B cell (primary cell): ENCODE measurements around the gene ADARB2. TPM values are rescaled to one million over a fixed set of nuclear protein-coding genes. Genes with fewer than 3 reads are reported as not detected.

ENCODE experiments used
- ATAC-seq: fragments of 200-7000 bp; cut with Tn5 transposase; one replicate; pipeline ENCODE4 v1.10.0; 2021; ENCODE audit warnings: low read depth, mild to moderate bottlenecking, moderate number of reproducible peaks, moderate library complexity
- CTCF ChIA-PET: fragments of 350-600 bp; sonication (Branson Sonifier 250); formaldehyde crosslinking; loops from one replicate; lab custom pipeline; 2021; ENCODE audit warnings: antibody characterized with exemption, inconsistent platforms; lab: Charles Lee
- POLR2A ChIA-PET: fragments of 350-600 bp; sonication (Branson Sonifier 250); formaldehyde crosslinking; loops from one replicate; lab custom pipeline; 2021; ENCODE audit warnings: antibody characterized with exemption; lab: Charles Lee
- DNase-seq: peaks from one replicate; pipeline ENCODE4 v3.0.0; 2013
- H2AFZ ChIP-seq: 2 replicates; pipeline ENCODE4 v1.6.1; 2012; ENCODE audit warnings: mild to moderate bottlenecking, low read depth, low read length; ENCODE audit not compliant: insufficient read depth, poor library complexity, severe bottlenecking
- H3K27ac ChIP-seq, 2 donors: 1 replicate in 1 of 2; 2 replicates in 1 of 2; pipeline ENCODE4 v1.5.1; 2012 to 2013; ENCODE audit warnings: low read length in 2 of 2, mild to moderate bottlenecking in 2 of 2, moderate library complexity in 1 of 2
- H3K27me3 ChIP-seq, 4 experiments: fragments of 200-600 bp in 1 of 4; sonication (generic) in 1 of 4; replicated peaks in 1 of 4; 1 replicate in 2 of 4; 2 replicates in 2 of 4; pipeline versions ENCODE4 v1.6.1 to v1.7.0; 2013 to 2016; ENCODE audit warnings: low read length in 3 of 4, mild to moderate bottlenecking in 2 of 4, mixed read lengths in 1 of 4, moderate library complexity in 1 of 4; ENCODE audit not compliant: insufficient read depth in 4 of 4, control insufficient read depth in 3 of 4; ENCODE audit errors: control extremely low read depth in 1 of 4
- H3K36me3 ChIP-seq, 2 experiments: replicated peaks in 1 of 2; 1 replicate in 1 of 2; 2 replicates in 1 of 2; pipeline versions ENCODE4 v1.6.1 to v1.7.1; 2013; ENCODE audit warnings: low read length in 1 of 2; ENCODE audit not compliant: insufficient read depth in 2 of 2, control insufficient read depth in 1 of 2; ENCODE audit errors: control extremely low read depth in 1 of 2, extremely low read depth in 1 of 2
- H3K4me1 ChIP-seq, 2 donors: fragments of 200-600 bp in 1 of 2; sonication (generic) in 1 of 2; 1 replicate in 1 of 2; 2 replicates in 1 of 2; pipeline versions ENCODE4 v1.5.1 to v1.6.1; 2013 to 2017; ENCODE audit warnings: low read length in 2 of 2; ENCODE audit not compliant: control insufficient read depth in 2 of 2, insufficient read depth in 2 of 2
- H3K4me2 ChIP-seq: replicated peaks from 2 replicates; pipeline ENCODE3; 2012; ENCODE audit warnings: mild to moderate bottlenecking, low read depth, low read length; ENCODE audit not compliant: poor library complexity, severe bottlenecking
- H3K4me3 ChIP-seq, 5 experiments: fragments of 200-600 bp in 1 of 5; sonication (generic) in 1 of 5; 1 replicate in 3 of 5; 2 replicates in 2 of 5; pipeline versions ENCODE4 v1.5.1 to v1.7.0; 2011 to 2016; ENCODE audit warnings: low read length in 4 of 5, mild to moderate bottlenecking in 4 of 5, low read depth in 2 of 5, control low read depth in 1 of 5, moderate library complexity in 1 of 5; ENCODE audit not compliant: insufficient read depth in 1 of 5; ENCODE audit errors: control extremely low read depth in 1 of 5, extremely low read depth in 1 of 5
- H3K79me2 ChIP-seq: fragments of 200-600 bp; sonication (generic); one replicate; pipeline ENCODE4 v1.6.0; 2016; ENCODE audit warnings: low read length; ENCODE audit not compliant: control insufficient read depth, insufficient read depth
- H3K9ac ChIP-seq: fragments of 200-600 bp; sonication (generic); 2 replicates; pipeline ENCODE4 v1.6.1; 2017; ENCODE audit warnings: mild to moderate bottlenecking, low read length, moderate library complexity
- H3K9me3 ChIP-seq, 3 donors: one replicate each; pipeline versions ENCODE4 v1.6.1 to v1.7.1; 2013; ENCODE audit warnings: low read length in 2 of 3; ENCODE audit not compliant: control insufficient read depth in 2 of 3, insufficient read depth in 1 of 3; ENCODE audit errors: control extremely low read depth in 1 of 3
- H4K20me1 ChIP-seq: 2 replicates; pipeline ENCODE4 v1.6.0; 2012; ENCODE audit warnings: mild to moderate bottlenecking, low read length; ENCODE audit not compliant: insufficient read depth, control insufficient read depth, poor library complexity, severe bottlenecking
- H3K27ac Mint-ChIP-seq: one replicate; pipeline ENCODE4 v1.8.0; 2021; ENCODE audit warnings: mixed read lengths
- H3K27me3 Mint-ChIP-seq: one replicate; pipeline ENCODE4 v1.8.0; 2021; ENCODE audit warnings: mixed read lengths
- H3K4me1 Mint-ChIP-seq: one replicate; pipeline ENCODE4 v1.8.0; 2021; ENCODE audit warnings: mixed read lengths
- H3K4me3 Mint-ChIP-seq: one replicate; pipeline ENCODE4 v1.8.0; 2021; ENCODE audit warnings: mixed read lengths
- H3K9me3 Mint-ChIP-seq: one replicate; pipeline ENCODE4 v1.8.0; 2022; ENCODE audit warnings: mixed read lengths; ENCODE audit not compliant: insufficient read depth
- CTCF ChIP-seq: fragments of 200-600 bp; IDR thresholded peaks from one replicate; pipeline ENCODE4 v1.8.0; 2022; ENCODE audit warnings: antibody characterized with exemption, mild to moderate bottlenecking
- EZH2 ChIP-seq: IDR thresholded peaks from 2 replicates; pipeline ENCODE4 v1.6.1; 2012; ENCODE audit warnings: borderline replicate concordance, low read depth, mild to moderate bottlenecking, moderate library complexity, low read length; ENCODE audit not compliant: insufficient read depth, poor library complexity, severe bottlenecking
- WGBS: methylation state at CpG from one replicate; pipeline ENCODE4 v1.1.5; 2013; ENCODE audit warnings: missing lambda C conversion rate; ENCODE audit not compliant: insufficient coverage; 5-methylcytosine and 5-hydroxymethylcytosine counted together
- intact Hi-C: fragments of 100-400 bp; cut with micrococcal nuclease; formaldehyde crosslinking; loops from one replicate; pipeline ENCODE4 v1.10.0; 2022
- polyA plus RNA-seq: library from polyadenylated mRNA; depleted of rRNA; stranded (reverse); fragments of >200 nt; gene quantifications from 2 replicates; pipeline ENCODE4 v1.2.3, GENCODE V29; 2012
- total RNA-seq, 2 donors: library from RNA; stranded (reverse); fragments of 120-200 nt in 1 of 2; gene quantifications; 1 replicate in 1 of 2; 2 replicates in 1 of 2; pipeline versions ENCODE4 v1.2.3 to v1.2.4, GENCODE V29; 2013 to 2022

The ADARB2 gene
- total and polyA plus RNA-seq, 2 donors (not counting 1 experiment from before 2014, with no cell fraction given): 0.13 to 0.96 TPM

DNA sequence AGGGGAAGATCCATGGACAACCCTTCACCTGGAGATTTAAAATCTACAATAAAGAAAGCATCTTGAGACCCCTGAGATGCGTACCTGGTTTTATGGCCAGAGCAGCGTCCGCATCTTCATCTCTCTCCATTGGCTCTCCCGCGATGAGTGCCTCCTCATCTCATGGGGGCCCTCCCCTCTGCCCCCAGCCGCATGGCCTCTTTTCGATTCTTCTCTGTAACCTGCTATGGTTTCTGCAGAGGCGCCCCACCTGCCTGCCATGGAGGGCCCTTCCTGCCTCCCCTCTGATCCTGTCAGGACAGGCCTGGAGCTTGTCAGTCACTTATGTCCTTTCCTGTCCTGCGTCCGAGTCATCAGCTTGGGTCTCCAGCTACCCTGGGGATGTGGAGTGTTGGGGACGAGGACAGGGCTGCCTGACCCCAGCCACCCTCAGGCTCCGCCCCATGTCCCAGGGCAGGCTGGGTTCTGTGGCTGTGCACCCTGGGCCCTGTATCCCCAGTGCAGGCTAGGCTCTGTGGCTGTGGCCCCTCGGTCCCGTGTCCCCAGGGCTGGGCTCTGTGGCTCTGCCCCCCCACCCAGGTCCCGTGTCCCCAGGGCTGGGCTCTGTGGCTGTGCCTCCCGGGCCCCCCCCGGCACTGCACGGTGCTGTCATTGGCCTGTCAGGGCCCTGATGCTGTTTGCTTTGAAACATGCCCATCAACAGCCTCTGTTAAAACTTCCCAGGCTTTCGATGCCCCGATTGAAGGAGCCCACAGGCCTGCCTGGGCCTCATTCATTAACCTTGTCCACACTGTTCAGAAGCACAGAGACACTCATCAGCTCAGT lies 581.3 kb downstream of the ADARB2 start:
- POLR2A ChIA-PET: no interaction called here
- DNase-seq: no peak

More for the DNA sequence above, 581.3 kb downstream of the ADARB2 start:
- Mint-ChIP-seq H3K27me3 (peaks cover 27% of the 10 kb centered on the region), H3K4me1 (no peaks in the 10 kb centered on the region), H3K27ac (no peak overlapping the region), H3K4me3 (no peak overlapping the region), H3K9me3 (no peaks in the 10 kb centered on the region)
- TF ChIP-seq EZH2 (no peak), CTCF (no peak)
- H3K4me3 ChIP-seq: no peak overlapping the region
- peaks cover 0 to 4% (median 0%) of the 10 kb centered on the region in 3 donors for H3K9me3 ChIP-seq
- no peak overlapping the region for H2AFZ ChIP-seq
- whole genome bisulfite sequencing: 96% methylated on average over 20 of the region's 20 CpGs
- no peaks in the 10 kb centered on the region for H3K27me3 ChIP-seq
- no peaks in the 10 kb centered on the region for H3K4me1 ChIP-seq
- H3K9ac ChIP-seq: no peak overlapping the region
- no peaks in the 10 kb centered on the region for H3K36me3 ChIP-seq
- no peaks in the 10 kb centered on the region for H3K79me2 ChIP-seq
- intact Hi-C loops: no loop called here
- H4K20me1 ChIP-seq: no peaks in the 10 kb centered on the region
- H3K4me2 ChIP-seq: no peak overlapping the region
- ATAC-seq: no peak
- H3K27ac ChIP-seq: no peak overlapping the region
- CTCF ChIA-PET: no interaction called here
